Left ventricle myocardium inferior (tissue), 1 donor: ENCODE data around the gene MOB1B. TPM values are rescaled to one million over a fixed set of nuclear protein-coding genes. Genes with fewer than 3 reads are reported as not detected.
A peak's percentile ranks its signal among the peaks of the same experiment; 100 is the strongest.

ENCODE experiments used
- DNase-seq: peaks from one replicate; pipeline ENCODE4 v3.0.0-alpha.2; 2020
- H3K27ac ChIP-seq: fragments of 200-600 bp; replicated peaks from 2 replicates; pipeline ENCODE4 v1.8.0; 2021
- H3K27me3 ChIP-seq: fragments of 200-600 bp; 2 replicates; pipeline ENCODE4 v1.8.0; 2021; ENCODE audit warnings: low read depth
- H3K36me3 ChIP-seq: fragments of 200-600 bp; 2 replicates; pipeline ENCODE4 v1.8.0; 2021
- H3K4me1 ChIP-seq: fragments of 200-600 bp; 2 replicates; pipeline ENCODE4 v1.8.0; 2021
- H3K4me3 ChIP-seq: fragments of 200-600 bp; 2 replicates; pipeline ENCODE4 v1.8.0; 2021; ENCODE audit warnings: mild to moderate bottlenecking, moderate library complexity
- H3K9me3 ChIP-seq: fragments of 200-600 bp; replicated peaks from 2 replicates; pipeline ENCODE4 v1.8.0; 2021
- CTCF ChIP-seq: fragments of 200-600 bp; IDR thresholded peaks from 2 replicates; pipeline ENCODE4 v1.8.0; 2021; ENCODE audit warnings: antibody characterized with exemption, mild to moderate bottlenecking, borderline replicate concordance
- intact Hi-C: fragments of 100-400 bp; cut with micrococcal nuclease; formaldehyde crosslinking; loops from one replicate; pipeline ENCODE4 v1.11.0; 2022
- total RNA-seq: library from RNA; stranded (reverse); fragmentation: NEBNext Ultra II Directional; extraction: Animal tissue kit (Norgen Biotek cat#: 25700); gene quantifications from one replicate; pipeline ENCODE4 v1.2.1, GENCODE V29; 2021
- donor health status: DM: no; HTN: yes; CAD: no; lungs with severe emphysema.

The MOB1B gene
- total RNA-seq, 1 donor from 2014 or later, result 18.3 TPM

DNA sequence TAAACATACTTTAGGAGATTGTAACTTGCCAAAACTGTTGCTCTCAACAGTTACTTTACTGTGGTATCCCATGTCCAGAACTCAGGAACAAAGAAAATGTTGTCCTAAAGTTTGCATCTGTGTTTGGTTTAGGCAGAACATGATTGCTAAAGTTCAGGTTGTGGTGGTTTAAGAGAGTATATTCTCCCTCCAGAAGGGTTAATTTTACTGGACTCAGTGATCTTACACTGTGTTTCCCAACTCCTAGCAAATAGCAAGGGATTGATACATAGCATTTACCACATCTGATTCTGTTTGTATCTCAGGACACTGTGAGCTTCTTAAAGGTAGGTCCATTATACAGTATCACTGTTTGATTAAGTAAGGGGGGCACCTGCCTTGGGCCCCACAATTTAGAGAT, 78.0 kb downstream of the MOB1B start:
- H3K4me3 ChIP-seq, result no peak overlapping the region
- no peak overlapping the region for H3K27ac ChIP-seq
- H3K27me3 ChIP-seq, result no peaks in the 10 kb centered on the region
- TF ChIP-seq CTCF, result no peak
- H3K36me3 ChIP-seq, result peaks cover 21% of the 10 kb centered on the region
- H3K9me3 ChIP-seq, result no peaks in the 10 kb centered on the region
- no peak for DNase-seq
- no peaks in the 10 kb centered on the region for H3K4me1 ChIP-seq
- intact Hi-C loops, result no loop called here

DNA sequence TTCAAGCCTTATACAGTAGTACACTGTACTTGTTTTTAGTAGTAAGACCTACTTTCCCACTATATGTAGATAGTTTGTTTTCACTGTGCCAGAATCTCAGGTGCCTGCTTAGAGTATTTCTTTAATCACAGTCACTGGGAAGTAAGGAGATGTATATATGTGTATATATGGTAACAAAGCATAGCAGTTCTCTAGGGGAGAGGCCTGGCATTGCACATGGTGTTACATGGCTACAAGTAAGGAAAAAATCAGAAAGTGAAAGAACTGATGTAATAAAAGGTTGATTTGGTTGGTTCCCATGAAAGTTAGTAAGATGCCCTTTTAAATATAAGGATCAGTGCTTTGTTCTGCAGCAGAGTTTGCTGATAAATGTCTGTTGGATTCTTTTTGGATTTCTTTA, 81.9 kb downstream of the MOB1B start:
- no peak for TF ChIP-seq CTCF
- H3K4me3 ChIP-seq, result no peak overlapping the region
- intact Hi-C loops, result no loop called here
- H3K27ac ChIP-seq, result no peak overlapping the region
- no peak for DNase-seq
- no peaks in the 10 kb centered on the region for H3K4me1 ChIP-seq
- no peaks in the 10 kb centered on the region for H3K9me3 ChIP-seq
- H3K36me3 ChIP-seq, result peaks cover 10% of the 10 kb centered on the region
- no peaks in the 10 kb centered on the region for H3K27me3 ChIP-seq

GRCh38 chr4:70984589-70984988, 82.4 kb downstream of the MOB1B start:
- H3K9me3 ChIP-seq, result no peaks in the 10 kb centered on the region
- no peak overlapping the region for H3K4me3 ChIP-seq
- intact Hi-C loops, result no loop called here
- no peaks in the 10 kb centered on the region for H3K4me1 ChIP-seq
- TF ChIP-seq CTCF, result no peak
- H3K36me3 ChIP-seq, result peaks cover 6% of the 10 kb centered on the region
- no peak overlapping the region for H3K27ac ChIP-seq
- no peaks in the 10 kb centered on the region for H3K27me3 ChIP-seq
- DNase-seq, result no peak

DNA sequence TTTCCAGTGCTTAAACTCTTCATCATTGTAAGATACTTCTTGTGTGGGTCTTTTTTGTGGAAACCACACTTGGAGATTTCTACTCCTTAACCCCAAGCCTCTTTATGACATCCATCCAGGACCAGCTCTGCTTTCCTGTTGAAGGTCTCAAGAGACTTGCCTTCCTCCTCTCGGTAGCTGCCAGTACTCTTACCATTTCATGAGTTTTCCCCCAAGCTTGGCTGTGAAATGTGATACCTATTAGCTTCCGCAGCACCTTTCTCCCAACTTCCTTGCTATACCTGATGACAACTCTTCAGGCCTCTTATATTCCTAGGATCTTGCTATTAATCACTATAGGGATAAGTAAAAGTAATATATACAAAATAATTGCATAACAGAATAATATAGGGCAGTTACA, 89.4 kb downstream of the MOB1B start:
- no peak for DNase-seq
- H3K27me3 ChIP-seq, result no peaks in the 10 kb centered on the region
- intact Hi-C loops, result no loop called here
- H3K4me1 ChIP-seq, result peaks cover 42% of the 10 kb centered on the region
- H3K36me3 ChIP-seq, result no peaks in the 10 kb centered on the region
- H3K27ac ChIP-seq, result no peak overlapping the region
- no peak for TF ChIP-seq CTCF
- H3K9me3 ChIP-seq, result no peaks in the 10 kb centered on the region
- no peak overlapping the region for H3K4me3 ChIP-seq

- TF ChIP-seq CTCF, result no peak
- H3K9me3 ChIP-seq, result no peaks in the 10 kb centered on the region
- intact Hi-C loops, result no loop called here
- H3K27me3 ChIP-seq, result no peaks in the 10 kb centered on the region
- H3K36me3 ChIP-seq, result no peaks in the 10 kb centered on the region
- DNase-seq, result no peak
- H3K27ac ChIP-seq, result peak overlapping the region; percentile 91
- peaks cover 45% of the 10 kb centered on the region for H3K4me1 ChIP-seq
- peak overlapping the region; percentile 84 for H3K4me3 ChIP-seq
These were observed 90.3 kb downstream of the MOB1B start for GRCh38 chr4:70992391-70992881.
